Neural crest cell (in vitro differentiated cells): ENCODE measurements around the gene FHIT. TPM values are rescaled to one million over a fixed set of nuclear protein-coding genes. Genes with fewer than 3 reads are reported as not detected.

ENCODE experiments used
- DNase-seq: peaks from one replicate; pipeline ENCODE4 v3.0.0; 2021; ENCODE audit warnings: low read depth, mixed read lengths, low spot score
- H3K27ac Mint-ChIP-seq: one replicate; pipeline ENCODE4 v1.8.0; 2021; ENCODE audit warnings: mild to moderate bottlenecking, mixed read lengths; ENCODE audit not compliant: unreplicated experiment
- H3K27me3 Mint-ChIP-seq: 2 replicates; pipeline ENCODE4 v1.8.0; 2021; ENCODE audit warnings: low read depth, mild to moderate bottlenecking, mixed read lengths
- H3K36me3 Mint-ChIP-seq: 2 replicates; pipeline ENCODE4 v1.8.0; 2021; ENCODE audit warnings: low read depth, mild to moderate bottlenecking, mixed read lengths
- H3K4me1 Mint-ChIP-seq: 2 replicates; pipeline ENCODE4 v1.8.0; 2021; ENCODE audit warnings: mixed read lengths
- H3K4me3 Mint-ChIP-seq: one replicate; pipeline ENCODE4 v1.8.0; 2021; ENCODE audit warnings: mild to moderate bottlenecking, mixed read lengths
- H3K9me3 Mint-ChIP-seq: 2 replicates; pipeline ENCODE4 v1.8.0; 2021; ENCODE audit warnings: mixed read lengths
- CTCF ChIP-seq: fragments of 200-600 bp; sonication (generic); conservative IDR thresholded peaks from 2 replicates; pipeline ENCODE4 v1.5.0; 2021; ENCODE audit warnings: antibody characterized with exemption, mild to moderate bottlenecking
- total RNA-seq: library from RNA; stranded (reverse); gene quantifications from 2 replicates; pipeline ENCODE4 v1.2.1, GENCODE V29; 2021

Gene FHIT
- total RNA-seq, 1 donor from 2014 or later = 5.2 TPM

DNA sequence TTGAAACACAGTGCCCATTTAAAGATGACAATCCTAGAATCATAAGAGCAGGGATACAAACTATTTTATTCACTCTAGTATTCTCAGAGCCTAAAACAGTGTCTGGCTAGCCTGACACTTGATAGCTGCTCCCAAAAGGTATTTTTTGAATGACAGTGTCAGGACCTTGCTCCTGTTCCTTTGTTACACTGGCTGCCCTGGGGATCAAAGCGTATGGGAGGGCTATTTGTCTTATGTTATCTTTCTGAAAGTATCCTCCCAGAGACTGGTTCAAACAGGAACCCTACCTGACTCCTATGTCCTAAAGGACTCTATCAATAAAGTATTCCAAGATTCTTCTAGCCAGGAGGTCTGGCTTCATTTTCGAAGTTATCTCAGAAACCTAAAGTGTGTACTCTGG is 621.4 kb downstream of the FHIT start:
- TF ChIP-seq CTCF = no peak
- no peaks in the 10 kb centered on the region for H3K27me3 Mint-ChIP-seq
- peaks cover 6% of the 10 kb centered on the region for H3K4me1 Mint-ChIP-seq
- no peak for DNase-seq
- no peaks in the 10 kb centered on the region for H3K9me3 Mint-ChIP-seq
- H3K4me3 Mint-ChIP-seq = no peak overlapping the region
- H3K27ac Mint-ChIP-seq = no peak overlapping the region
- no peaks in the 10 kb centered on the region for H3K36me3 Mint-ChIP-seq

GRCh38 chr3:60622349-60622748 is 628.9 kb downstream of the FHIT start:
- no peak for DNase-seq
- Mint-ChIP-seq H3K4me1 (no peaks in the 10 kb centered on the region), H3K27ac (no peak overlapping the region), H3K9me3 (peaks cover 11% of the 10 kb centered on the region), H3K27me3 (no peaks in the 10 kb centered on the region), H3K4me3 (no peak overlapping the region), H3K36me3 (peaks cover 5% of the 10 kb centered on the region)
- no peak for TF ChIP-seq CTCF

DNA sequence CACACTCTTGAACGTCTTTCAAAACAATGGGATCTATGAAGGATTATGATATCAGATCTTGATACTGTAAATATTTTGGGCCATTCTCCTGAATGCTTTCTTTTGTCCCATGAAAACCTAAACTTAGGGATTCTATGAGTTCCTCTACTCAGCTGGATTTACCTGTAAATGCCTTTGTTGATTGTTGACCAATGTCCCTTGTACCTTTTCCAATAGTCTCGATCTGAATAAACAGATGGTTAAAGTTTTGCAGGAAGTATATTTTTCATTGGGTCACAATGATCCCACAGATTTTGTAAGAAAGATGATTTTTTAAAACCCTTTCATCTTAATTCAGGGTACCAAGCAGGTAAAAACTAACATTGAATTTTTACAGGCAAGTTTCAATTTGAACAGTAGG is 634.1 kb downstream of the FHIT start:
- Mint-ChIP-seq H3K27me3 (no peaks in the 10 kb centered on the region), H3K27ac (no peak overlapping the region), H3K4me3 (no peak overlapping the region), H3K4me1 (no peaks in the 10 kb centered on the region), H3K36me3 (peaks cover 5% of the 10 kb centered on the region), H3K9me3 (peaks cover 14% of the 10 kb centered on the region)
- TF ChIP-seq CTCF = no peak
- DNase-seq = no peak

DNA sequence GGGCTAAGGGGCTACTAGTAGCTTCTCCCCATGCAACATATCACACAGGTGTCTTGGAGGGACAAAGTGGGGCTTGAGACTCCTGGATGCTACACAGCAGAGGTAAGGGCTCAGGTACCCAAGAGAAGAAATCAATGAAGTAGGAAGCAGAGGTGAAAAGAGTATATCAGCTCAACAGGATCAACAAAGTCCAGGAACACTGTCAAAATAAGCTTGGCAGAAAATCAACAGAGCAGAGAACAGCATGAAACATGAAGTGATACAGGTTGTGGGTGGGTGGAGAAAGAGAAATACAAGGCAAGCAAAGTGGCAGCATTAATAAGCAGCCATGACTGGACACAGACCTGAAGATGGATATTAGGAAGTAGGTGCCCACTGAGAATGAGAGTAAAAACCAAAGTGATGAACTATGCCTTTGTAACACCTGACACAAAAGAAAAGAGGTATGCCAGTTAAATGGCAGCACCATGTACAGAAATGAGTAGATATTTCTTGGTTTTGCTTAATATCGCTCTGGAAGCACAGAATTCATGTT is 637.4 kb downstream of the FHIT start:
- peaks cover 8% of the 10 kb centered on the region for H3K9me3 Mint-ChIP-seq
- no peak for TF ChIP-seq CTCF

GRCh38 chr3:60610441-60611112 is 640.7 kb downstream of the FHIT start:
- Mint-ChIP-seq H3K36me3 (no peaks in the 10 kb centered on the region), H3K27ac (no peak overlapping the region), H3K4me3 (no peak overlapping the region), H3K27me3 (peaks cover 5% of the 10 kb centered on the region), H3K4me1 (no peaks in the 10 kb centered on the region), H3K9me3 (peaks cover 3% of the 10 kb centered on the region)
- no peak for TF ChIP-seq CTCF
- DNase-seq = no peak

More for the DNA sequence above, 637.4 kb downstream of the FHIT start:
- H3K27ac Mint-ChIP-seq = no peak overlapping the region
- no peaks in the 10 kb centered on the region for H3K36me3 Mint-ChIP-seq
- no peaks in the 10 kb centered on the region for H3K27me3 Mint-ChIP-seq
- H3K4me1 Mint-ChIP-seq = no peaks in the 10 kb centered on the region
- no peak overlapping the region for H3K4me3 Mint-ChIP-seq
- DNase-seq = no peak
